Measurements from ENCODE around the gene ATOX1. TPM values are rescaled to one million over a fixed set of nuclear protein-coding genes. Genes with fewer than 3 reads are reported as not detected.

The ATOX1 gene
- total RNA-seq, 1 donor from 2014 or later: 91.6 TPM

DNA sequence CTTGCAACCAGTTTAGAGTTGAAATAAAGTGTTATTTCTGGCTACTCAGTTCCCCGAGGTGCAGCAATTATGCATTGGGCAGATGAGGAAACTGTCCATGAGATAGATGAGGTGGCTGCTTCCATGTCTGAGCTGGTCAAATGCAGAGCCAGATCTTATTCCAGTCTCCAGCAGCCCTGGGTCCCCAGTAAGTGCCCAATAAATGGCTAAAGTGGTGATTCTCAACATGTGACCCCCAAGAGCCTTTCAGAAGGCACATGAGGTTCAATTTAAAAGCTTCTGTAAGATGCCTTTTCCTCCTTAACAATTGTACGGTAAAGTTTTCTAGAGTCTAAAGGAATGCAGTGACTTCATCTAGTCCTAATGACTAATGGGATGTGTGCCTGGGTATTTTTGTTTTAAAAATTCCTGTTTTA lies 17.5 kb downstream of the ATOX1 start:
- peak; percentile 43 for DNase-seq (ENCODE audit: low read depth)
- TF ChIP-seq, protein P1, sequence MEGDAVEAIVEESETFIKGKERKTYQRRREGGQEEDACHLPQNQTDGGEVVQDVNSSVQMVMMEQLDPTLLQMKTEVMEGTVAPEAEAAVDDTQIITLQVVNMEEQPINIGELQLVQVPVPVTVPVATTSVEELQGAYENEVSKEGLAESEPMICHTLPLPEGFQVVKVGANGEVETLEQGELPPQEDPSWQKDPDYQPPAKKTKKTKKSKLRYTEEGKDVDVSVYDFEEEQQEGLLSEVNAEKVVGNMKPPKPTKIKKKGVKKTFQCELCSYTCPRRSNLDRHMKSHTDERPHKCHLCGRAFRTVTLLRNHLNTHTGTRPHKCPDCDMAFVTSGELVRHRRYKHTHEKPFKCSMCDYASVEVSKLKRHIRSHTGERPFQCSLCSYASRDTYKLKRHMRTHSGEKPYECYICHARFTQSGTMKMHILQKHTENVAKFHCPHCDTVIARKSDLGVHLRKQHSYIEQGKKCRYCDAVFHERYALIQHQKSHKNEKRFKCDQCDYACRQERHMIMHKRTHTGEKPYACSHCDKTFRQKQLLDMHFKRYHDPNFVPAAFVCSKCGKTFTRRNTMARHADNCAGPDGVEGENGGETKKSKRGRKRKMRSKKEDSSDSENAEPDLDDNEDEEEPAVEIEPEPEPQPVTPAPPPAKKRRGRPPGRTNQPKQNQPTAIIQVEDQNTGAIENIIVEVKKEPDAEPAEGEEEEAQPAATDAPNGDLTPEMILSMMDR (IDR thresholded peaks at IDR 0.05; ENCODE audit: insufficient read depth, low read length, poor library complexity, severe bottlenecking): no peak
- Histone ChIP-seq H3K36me3 (ENCODE audit: control insufficient read depth, insufficient read depth, low read length) (no peaks in the 10 kb centered on the region), H3K27me3 (ENCODE audit: control insufficient read depth, insufficient read depth, low read length) (no peaks in the 10 kb centered on the region), H3K4me3 (ENCODE audit: low read depth, low read length) (no peak overlapping the region)

DNA sequence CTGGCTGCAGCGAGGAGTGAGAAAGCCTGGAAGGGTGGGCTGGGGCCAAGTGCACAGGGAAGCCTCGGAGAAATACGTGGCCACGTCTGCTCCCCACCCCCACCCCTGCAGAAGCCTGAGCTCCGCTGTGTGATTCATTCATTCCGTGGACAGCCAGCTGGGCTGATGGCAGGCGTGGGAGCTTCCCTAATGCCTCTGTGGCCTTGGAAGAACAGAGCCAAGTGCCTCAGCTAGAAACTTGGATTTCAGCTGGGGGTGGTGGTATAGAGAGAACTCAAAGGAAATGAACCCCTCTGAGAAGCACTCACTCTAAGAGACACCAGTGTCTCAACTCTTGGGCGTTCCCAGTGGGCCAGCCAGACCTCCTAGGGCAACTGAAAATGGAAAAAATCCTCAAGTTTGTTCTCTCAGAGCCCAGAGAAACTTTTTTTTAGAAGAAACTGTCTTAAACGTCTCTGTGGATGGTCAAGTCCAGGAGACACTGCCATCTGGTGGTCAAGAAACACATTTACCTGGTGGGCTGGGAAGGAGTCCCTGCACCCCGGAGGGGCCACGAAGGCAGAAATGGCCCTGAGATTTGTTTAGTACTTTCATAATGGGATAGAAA lies 18.0 kb downstream of the ATOX1 start:
- no peaks in the 10 kb centered on the region for H3K36me3 ChIP-seq (ENCODE audit: control insufficient read depth, insufficient read depth, low read length)
- H3K27me3 ChIP-seq (ENCODE audit: control insufficient read depth, insufficient read depth, low read length): no peaks in the 10 kb centered on the region
- DNase-seq (ENCODE audit: low read depth): peak; percentile 77
- H3K4me3 ChIP-seq (ENCODE audit: low read depth, low read length): no peak overlapping the region
- TF ChIP-seq, protein P1 (IDR thresholded peaks at IDR 0.05; ENCODE audit: insufficient read depth, low read length, poor library complexity, severe bottlenecking): peak; percentile 77

DNA sequence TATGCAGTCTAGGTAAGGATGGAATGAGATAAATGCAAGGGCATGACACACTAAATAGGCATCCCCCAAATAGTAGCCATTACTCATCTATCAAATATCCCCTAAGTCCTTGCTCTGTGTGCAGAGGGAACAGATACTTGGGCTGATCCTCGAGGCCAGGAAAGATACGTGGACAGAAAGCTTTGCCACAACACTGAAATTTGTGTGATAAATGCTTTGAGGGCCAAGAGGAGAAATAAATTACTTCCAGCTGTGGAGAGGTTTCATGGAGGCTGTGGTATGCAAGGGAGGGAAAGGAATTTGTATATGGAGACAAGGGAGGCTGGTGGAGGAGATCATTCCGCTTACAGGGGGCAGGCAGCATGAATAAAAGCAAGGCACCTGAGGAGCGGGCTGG lies 18.5 kb downstream of the ATOX1 start:
- peak; percentile 56 for DNase-seq (ENCODE audit: low read depth)
- no peak overlapping the region for H3K4me3 ChIP-seq (ENCODE audit: low read depth, low read length)

DNA sequence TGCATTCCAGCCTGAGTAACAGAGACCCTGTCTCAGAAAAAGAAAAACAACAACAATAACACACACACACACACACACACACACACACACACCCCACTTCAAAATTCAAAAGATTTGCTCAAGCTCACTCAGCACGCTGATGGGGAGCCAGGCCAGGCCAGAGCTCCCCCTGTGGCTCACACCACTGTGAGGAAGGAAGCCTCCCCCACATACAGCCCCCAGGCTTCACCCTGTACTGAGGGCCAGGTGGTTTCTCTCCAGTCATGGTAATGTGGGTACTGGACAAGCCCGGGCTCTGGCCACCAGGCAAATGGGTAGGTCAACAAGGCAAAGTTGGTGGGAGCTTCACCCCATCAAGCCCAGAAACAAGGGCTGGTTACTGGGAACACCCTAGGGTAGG lies 19.0 kb downstream of the ATOX1 start:
- no peak for DNase-seq (ENCODE audit: low read depth)
- TF ChIP-seq, protein P1 (IDR thresholded peaks at IDR 0.05; ENCODE audit: insufficient read depth, low read length, poor library complexity, severe bottlenecking): no peak
- H3K4me3 ChIP-seq (ENCODE audit: low read depth, low read length): no peak overlapping the region
- H3K36me3 ChIP-seq (ENCODE audit: control insufficient read depth, insufficient read depth, low read length): no peaks in the 10 kb centered on the region
- no peaks in the 10 kb centered on the region for H3K27me3 ChIP-seq (ENCODE audit: control insufficient read depth, insufficient read depth, low read length)

More for the DNA sequence above, 18.5 kb downstream of the ATOX1 start:
- H3K36me3 ChIP-seq (ENCODE audit: control insufficient read depth, insufficient read depth, low read length): no peaks in the 10 kb centered on the region
- TF ChIP-seq, protein P1 (IDR thresholded peaks at IDR 0.05; ENCODE audit: insufficient read depth, low read length, poor library complexity, severe bottlenecking): no peak
- H3K27me3 ChIP-seq (ENCODE audit: control insufficient read depth, insufficient read depth, low read length): no peaks in the 10 kb centered on the region

DNA sequence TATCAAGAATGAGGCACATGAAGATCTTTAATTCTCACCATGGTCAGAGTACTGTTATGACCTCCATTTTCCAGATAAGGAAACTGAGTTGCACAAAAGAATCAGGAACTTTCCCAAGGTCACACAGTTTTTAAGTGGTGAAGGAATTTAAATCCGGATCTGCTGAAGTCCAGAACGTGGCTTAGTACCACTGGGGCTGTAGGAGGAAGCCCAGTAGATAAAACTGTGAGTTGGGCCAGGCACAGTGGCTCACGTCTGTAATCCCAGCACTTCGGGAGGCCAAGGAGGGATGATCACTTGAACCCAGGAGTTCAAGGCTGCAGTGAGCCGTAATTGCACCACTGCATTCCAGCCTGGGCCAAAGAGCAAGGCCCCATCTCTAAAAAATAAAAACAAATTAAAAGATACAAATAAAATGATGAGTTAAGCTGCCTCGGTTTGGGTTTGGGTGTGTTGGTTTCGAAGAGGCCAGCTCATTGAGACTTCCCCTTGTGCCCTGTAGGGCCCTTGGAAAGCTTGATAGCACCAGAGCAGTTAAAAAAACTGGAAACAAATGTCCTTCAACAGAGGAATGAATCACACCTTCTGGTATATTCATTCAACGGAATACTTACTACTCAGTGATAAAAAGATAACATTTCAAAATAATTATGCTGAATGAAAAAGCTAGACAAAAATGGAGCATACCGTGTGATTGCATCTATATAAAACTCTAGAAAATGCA lies 20.1 kb downstream of the ATOX1 start:
- no peak overlapping the region for H3K4me3 ChIP-seq (ENCODE audit: low read depth, low read length)
- no peaks in the 10 kb centered on the region for H3K36me3 ChIP-seq (ENCODE audit: control insufficient read depth, insufficient read depth, low read length)
- TF ChIP-seq, protein P1 (IDR thresholded peaks at IDR 0.05; ENCODE audit: insufficient read depth, low read length, poor library complexity, severe bottlenecking): no peak
- no peaks in the 10 kb centered on the region for H3K27me3 ChIP-seq (ENCODE audit: control insufficient read depth, insufficient read depth, low read length)
- DNase-seq (ENCODE audit: low read depth): no peak
